Right cardiac atrium (tissue), 5 donors: ENCODE results near the gene STARD3. TPM values are rescaled to one million over a fixed set of nuclear protein-coding genes. Genes with fewer than 3 reads are reported as not detected.

Source experiments
- ATAC-seq, 2 donors: fragments of 200-7000 bp; cut with Tn5 transposase; one replicate each; pipeline versions ENCODE4 v1.8.0 to v1.9.1; 2020; ENCODE audit warnings: moderate library complexity in 2 of 2, mild to moderate bottlenecking in 1 of 2
- DNase-seq, 3 donors: peaks; one replicate each; pipeline ENCODE4 v3.0.0-alpha.2; 2020
- H3K27ac ChIP-seq: one replicate; pipeline ENCODE4 v1.5.1; 2013; ENCODE audit warnings: mild to moderate bottlenecking, low read length, control low read depth, moderate library complexity
- H3K27me3 ChIP-seq: one replicate; pipeline ENCODE4 v1.6.1; 2013; ENCODE audit not compliant: control insufficient read depth, insufficient read depth
- H3K4me1 ChIP-seq: one replicate; pipeline ENCODE4 v1.6.1; 2013; ENCODE audit warnings: low read length; ENCODE audit not compliant: control insufficient read depth, insufficient read depth
- H3K4me3 ChIP-seq: one replicate; pipeline ENCODE4 v1.5.1; 2013; ENCODE audit warnings: low read length, control low read depth
- H3K9me3 ChIP-seq: one replicate; pipeline ENCODE4 v1.6.1; 2013; ENCODE audit warnings: low read length; ENCODE audit not compliant: control insufficient read depth
- WGBS: extraction: QIAGEN DNeasy Blood & Tissue Kit; methylation state at CpG from one replicate; pipeline ENCODE4 v1.1.7; 2013; 5-methylcytosine and 5-hydroxymethylcytosine counted together
- intact Hi-C, 4 donors: fragments of 100-400 bp; cut with DNase I; formaldehyde crosslinking; loops; one replicate each; pipeline versions ENCODE4 v1.11.0 to v1.14.0; 2022 to 2023
- polyA plus RNA-seq: library from polyadenylated mRNA; stranded (reverse); fragments of 200-250 nt; gene quantifications from one replicate; pipeline ENCODE4 v1.2.3, GENCODE V29; 2013
- total RNA-seq, 4 donors: library from RNA; stranded (reverse); fragmentation: NEBNext Ultra II Directional; extraction: Animal tissue kit (Norgen Biotek cat#: 25700); gene quantifications; one replicate each; pipeline ENCODE4 v1.2.1, GENCODE V29; 2021
- donor health status: healthy with polysubstance abuse.
- donor health status: DM: no; HTN: yes; CAD: no.
- donor health status: DM: no; HTN: no; CAD: no.
- donor health status: DM: no; HTN: yes; CAD: no; lungs with severe emphysema.
- donor health status: DM: yes; HTN: yes; CAD: no.

STARD3 gene
- total and polyA plus RNA-seq, 5 donors, result 19.2 to 26.2 (median 22.7) TPM

DNA sequence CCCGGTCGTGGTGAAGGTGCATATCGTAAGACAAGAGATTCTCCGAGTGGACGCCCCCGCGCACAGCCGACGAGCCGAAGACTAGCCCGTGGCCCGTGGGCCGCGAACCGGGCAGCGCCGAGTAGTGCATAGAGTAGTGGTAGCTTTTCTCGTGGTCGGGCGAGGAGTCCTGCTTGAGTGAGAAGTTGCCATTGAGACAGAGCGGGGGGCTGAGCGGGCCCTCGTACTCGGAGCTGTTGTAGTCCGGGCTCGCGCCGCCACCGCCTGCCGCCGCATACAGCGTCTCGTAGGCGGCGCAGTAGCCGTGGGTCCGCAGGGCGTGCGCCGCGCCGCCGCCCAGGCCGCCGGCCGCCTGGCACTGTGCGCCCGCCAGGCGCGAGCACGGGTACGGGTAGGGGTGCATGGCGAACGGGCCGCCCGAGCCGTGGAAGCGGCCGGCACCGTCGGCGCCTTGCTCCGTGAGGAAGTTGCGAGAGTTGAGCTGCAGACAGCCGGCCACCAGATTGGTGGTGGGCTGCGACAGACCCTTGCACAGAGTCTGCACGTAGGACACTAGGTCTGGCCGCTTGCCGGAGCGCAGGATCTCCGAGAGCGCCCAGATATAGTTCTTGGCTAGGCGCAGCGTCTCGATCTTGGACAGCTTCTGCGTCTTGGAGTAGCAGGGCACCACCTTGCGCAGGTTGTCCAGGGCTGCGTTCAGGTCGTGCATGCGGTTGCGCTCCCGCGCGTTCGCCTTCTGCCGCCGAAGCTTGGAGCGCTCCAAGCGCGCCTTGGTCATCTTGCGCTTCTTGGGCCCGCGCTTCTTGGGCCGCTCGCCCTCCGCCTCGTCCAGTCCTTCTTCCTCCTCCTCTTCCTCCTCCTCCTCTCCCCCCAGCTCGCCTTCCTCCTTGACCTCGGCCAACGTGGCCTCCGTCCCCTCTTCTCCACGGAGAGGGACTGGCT is 31.2 kb upstream of the STARD3 start:
- Histone ChIP-seq H3K9me3 (no peaks in the 10 kb centered on the region), H3K4me1 (peaks cover 3% of the 10 kb centered on the region), H3K4me3 (peak overlapping the region; percentile 2), H3K27ac (no peak overlapping the region), H3K27me3 (no peaks in the 10 kb centered on the region)
- DNase-seq, result no peak
- intact Hi-C loops, result no loop called here
- 2% methylated on average over 102 of the region's 102 CpGs for WGBS
- no peak for ATAC-seq

DNA sequence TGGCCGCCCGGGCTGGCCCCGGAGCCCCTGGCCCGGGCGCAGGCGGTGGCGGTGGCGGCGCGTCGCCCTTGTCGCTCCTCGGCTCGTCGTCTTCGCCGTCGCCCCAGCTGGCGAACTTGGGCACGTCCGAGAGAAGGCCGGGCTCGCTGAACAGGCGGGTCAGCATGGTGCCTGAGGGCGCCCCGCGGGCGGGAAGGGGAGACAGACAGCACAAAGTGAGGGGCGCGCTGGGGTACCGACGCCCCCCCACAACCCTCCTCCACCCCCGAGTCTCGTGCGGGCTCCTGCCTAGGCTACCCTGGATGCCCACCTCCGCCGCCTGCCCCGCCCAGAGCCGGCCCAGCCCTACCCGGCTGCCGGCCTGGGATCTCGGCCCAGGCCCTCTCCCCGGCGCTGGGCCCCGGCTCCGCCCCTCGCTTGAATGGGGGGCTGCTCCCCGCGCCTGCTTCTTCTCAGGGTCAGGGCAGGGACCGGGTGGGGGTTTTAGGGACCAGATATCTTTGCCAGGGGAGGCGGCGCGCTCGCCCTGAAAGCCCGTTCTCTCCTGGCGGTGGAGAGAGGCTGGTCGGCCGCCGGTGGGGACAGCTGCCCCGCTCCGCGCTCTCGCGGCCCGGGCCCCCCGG is 30.4 kb upstream of the STARD3 start:
- intact Hi-C loops, result no loop called here
- Histone ChIP-seq H3K27ac (no peak overlapping the region), H3K4me3 (peak overlapping the region; percentile 12), H3K4me1 (peaks cover 3% of the 10 kb centered on the region), H3K9me3 (no peaks in the 10 kb centered on the region), H3K27me3 (no peaks in the 10 kb centered on the region)
- DNase-seq (no peak), ATAC-seq (peak in 1 of 2 donors; percentile 19)
- WGBS, result under 1% methylated on average over 66 of the region's 66 CpGs

DNA sequence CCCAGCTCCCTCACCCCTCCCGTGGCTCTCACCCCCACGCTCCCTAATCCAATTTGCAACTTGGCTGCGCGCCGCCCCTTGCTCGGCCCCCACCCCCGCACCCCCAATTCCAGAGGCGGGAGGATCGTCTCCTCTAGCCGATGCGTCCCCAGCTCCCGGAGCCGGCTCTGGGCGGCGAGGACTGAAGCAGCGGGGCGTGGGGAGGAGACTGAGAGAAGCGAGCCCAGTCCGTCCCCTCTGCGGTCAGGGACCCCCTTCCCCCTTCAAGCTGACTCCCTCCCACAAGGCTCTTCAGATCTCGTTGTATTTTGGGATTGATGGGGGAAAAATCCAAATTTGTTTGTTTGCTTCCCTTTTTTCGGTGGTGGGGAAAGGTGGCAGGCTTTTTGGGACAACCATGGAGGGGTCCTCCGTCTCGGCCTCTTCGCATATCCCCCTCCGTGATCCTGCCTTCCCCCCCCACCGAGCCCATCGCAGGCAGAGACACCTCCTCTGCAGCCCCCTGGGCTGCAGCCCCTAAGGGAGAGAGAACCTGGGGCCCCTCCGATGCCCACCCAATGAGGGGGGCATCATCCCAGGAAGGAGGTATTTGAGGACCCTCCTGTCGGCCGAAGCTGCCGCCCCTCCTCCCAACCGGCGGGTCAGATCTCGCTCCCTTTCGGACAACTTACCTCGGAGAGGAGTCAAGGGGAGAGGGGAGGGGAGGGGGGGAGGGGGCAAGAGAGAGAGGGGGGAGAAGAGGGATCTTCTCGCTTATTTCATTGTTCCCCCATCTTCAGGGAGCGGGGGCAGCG is 29.7 kb upstream of the STARD3 start:
- no peak for DNase-seq
- Histone ChIP-seq H3K4me3 (peak overlapping the region; percentile 12), H3K27me3 (no peaks in the 10 kb centered on the region), H3K9me3 (no peaks in the 10 kb centered on the region), H3K27ac (no peak overlapping the region), H3K4me1 (peaks cover 3% of the 10 kb centered on the region)
- 2% methylated on average over 39 of the region's 40 CpGs for WGBS
- intact Hi-C loops, result no loop called here
- ATAC-seq, result no peak

DNA sequence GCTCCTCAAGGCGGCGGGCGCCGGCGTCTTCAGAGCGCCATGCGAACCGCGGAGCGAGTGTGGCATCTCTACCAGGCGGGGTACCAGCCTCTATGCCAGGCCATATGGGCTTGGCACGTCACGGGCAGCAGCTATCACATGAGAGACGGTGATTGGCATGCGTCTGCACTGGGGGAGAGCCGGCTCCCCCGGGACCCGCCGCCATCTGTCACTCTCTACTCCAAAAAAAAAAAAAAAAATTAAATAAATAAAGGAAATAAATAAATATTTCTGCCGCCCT is 29.2 kb upstream of the STARD3 start, which contains the start of gene NEUROD2:
TSS of gene NEUROD2 (minus strand) at position 70 of the 280 bp plus-strand sequence. CDS start 1,321 bp downstream, outside the sequence.
- H3K27me3 ChIP-seq, result no peaks in the 10 kb centered on the region
- no peak within 1 kb of the TSS for H3K27ac ChIP-seq
- DNase-seq, result no peak
- peak within 1 kb of the TSS; percentile 12 for H3K4me3 ChIP-seq
- no peak for ATAC-seq
- WGBS, result 5% methylated on average over 20 of the region's 20 CpGs
- intact Hi-C loops, result no loop called here
- peaks cover 3% of the 10 kb centered on the region for H3K4me1 ChIP-seq
- H3K9me3 ChIP-seq, result no peaks in the 10 kb centered on the region

DNA sequence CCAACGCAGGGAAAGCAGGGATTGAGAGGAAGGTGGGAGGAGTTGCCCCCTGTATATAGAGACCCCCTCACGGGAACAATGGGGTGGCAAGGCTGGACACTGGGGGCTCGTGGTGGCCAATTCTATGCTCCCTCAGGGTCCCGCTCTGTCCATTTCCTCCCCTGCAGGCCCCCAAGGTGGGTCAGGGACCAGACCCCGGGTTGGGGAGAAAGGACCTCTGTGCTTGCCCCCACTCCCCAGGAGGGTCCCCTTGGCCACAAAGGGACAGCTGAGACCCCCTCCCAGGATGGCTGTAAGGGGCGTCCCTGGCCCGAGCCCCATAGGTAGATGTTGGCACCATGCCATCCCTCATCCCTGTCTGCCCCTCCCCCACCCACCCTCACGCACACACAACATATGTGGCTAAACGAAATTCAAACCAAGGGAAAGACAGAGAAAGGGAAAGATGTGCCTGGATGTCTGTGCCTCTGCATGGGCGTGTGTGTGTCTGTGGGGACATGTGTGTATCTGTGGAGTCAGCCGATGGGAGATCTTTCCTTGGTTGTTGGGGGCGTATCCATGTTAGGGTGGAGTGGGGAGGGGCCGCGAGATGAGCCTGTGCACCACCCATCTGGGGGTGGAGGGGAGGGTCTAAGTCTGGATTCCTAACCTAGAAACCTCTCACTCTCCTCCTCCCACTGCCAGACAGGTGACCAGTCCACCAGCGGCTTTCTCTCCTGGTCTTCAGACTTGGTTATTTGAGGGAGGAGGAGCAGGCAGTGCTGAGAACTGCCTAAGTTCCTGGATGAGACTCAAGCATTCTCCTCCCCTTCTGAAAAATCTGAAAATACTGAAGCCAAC is 28.6 kb upstream of the STARD3 start:
- ATAC-seq (no peak), DNase-seq (no peak)
- WGBS, result 12% methylated on average over 15 of the region's 15 CpGs
- Histone ChIP-seq H3K4me3 (no peak overlapping the region), H3K4me1 (peaks cover 3% of the 10 kb centered on the region), H3K9me3 (no peaks in the 10 kb centered on the region), H3K27me3 (no peaks in the 10 kb centered on the region), H3K27ac (no peak overlapping the region)
- intact Hi-C loops, result no loop called here

DNA sequence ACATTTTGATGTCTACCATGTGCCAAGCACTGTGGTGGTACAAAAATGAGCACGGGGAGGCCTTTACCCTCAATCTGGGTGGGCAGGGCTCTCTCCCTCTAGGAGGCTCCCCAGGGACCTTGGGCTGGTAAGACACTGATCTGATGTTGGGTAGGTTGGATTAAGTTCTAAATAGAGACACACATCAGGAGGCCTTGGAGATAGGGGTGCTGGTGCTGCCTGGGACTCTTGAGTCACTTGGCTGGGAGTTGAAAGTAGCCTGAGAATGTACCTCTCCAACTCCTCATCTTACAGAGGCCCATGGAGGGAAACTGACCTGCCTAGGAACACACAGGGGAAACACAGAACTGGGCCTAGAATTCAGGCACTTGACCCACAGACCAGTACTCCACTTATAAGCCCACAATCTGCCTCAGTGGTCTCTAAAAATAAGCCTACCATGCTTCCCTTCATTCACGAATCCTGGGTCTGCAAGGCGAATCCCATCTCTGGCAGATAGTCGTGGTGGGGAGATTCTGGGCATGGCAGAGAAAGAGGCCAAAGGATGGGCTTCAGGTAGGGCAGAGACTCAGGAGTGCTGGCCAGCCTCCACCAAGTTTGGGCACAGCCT is 27.4 kb upstream of the STARD3 start:
- Histone ChIP-seq H3K27ac (no peak overlapping the region), H3K9me3 (no peaks in the 10 kb centered on the region), H3K4me3 (no peak overlapping the region), H3K4me1 (peaks cover 3% of the 10 kb centered on the region), H3K27me3 (no peaks in the 10 kb centered on the region)
- no peak for ATAC-seq
- DNase-seq, result no peak
- 82% methylated on average over 4 of the region's 4 CpGs for WGBS
- intact Hi-C loops, result no loop called here

DNA sequence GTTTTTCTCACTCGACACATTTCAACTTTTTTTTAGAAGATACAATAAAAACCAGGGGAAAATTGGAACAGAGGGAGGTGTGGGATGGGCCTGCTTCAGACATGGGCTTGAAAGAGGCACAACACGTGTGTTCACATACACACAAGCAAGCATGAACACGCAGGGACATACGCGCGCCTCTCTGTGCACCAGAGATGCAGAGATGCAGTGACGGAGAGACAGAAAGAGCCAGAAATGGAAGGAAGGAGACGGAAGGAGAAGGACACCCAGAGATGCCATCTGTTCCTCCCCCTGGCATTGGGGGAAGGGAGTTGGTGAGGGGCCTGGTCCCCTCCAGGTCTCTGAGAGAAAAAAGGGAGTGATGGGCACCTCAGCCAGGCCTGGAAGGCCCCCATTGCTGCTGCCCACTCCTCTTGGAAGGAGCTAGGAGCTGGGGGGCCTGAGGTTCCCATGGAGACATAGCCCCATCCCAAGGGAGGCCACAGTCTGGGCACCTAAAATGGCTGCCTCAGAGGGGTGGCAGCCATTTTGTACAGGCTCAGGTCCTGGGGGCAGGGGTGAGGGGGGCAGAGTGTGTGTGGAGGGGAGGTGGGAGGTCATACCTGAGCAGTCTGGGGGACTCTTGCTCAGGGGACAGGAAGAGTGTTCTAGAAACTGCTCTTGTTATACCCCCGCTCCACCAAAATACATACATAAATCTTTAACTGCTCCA is 25.4 kb upstream of the STARD3 start:
- ATAC-seq (no peak), DNase-seq (peak in 1 of 3 donors; percentile 1)
- no peaks in the 10 kb centered on the region for H3K4me1 ChIP-seq
- no peaks in the 10 kb centered on the region for H3K27me3 ChIP-seq
- intact Hi-C loops, result no loop called here
- no peak overlapping the region for H3K4me3 ChIP-seq
- H3K9me3 ChIP-seq, result no peaks in the 10 kb centered on the region
- no peak overlapping the region for H3K27ac ChIP-seq
- WGBS, result 83% methylated on average over 9 of the region's 9 CpGs

DNA sequence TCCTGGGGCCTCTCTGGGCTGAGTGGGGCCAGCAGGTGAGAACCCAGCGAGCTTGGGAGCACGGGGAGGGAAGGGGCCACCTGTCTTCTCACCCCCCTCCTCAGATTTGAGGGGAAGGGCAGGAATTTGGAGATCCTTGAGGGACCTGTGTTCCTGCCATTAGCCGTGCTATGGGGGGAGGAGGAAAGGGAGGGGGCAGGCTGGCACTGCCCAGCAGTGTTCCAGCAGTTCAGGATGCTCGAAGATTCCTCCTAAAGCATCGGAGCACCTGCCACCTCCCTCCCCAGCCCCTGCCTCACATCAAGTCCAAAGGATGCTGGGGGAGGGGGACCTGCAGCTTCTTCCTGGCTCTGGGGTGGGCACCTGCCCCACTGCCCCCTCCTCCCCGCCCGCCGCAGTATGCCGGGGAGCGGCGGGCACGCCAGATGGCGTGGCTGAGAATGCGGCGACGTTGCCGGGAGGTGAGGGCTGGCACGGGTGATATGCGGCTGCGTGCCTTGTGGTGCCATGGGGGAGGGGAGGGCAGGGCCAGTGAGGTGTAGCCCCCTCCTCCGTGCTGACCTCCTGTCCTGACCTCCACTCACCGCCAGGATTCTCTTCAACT is 24.6 kb upstream of the STARD3 start:
- DNase-seq, result no peak
- H3K9me3 ChIP-seq, result no peaks in the 10 kb centered on the region
- 74% methylated on average over 22 of the region's 22 CpGs for WGBS
- intact Hi-C loops, result no loop called here
- no peak overlapping the region for H3K27ac ChIP-seq
- H3K4me3 ChIP-seq, result no peak overlapping the region
- H3K4me1 ChIP-seq, result no peaks in the 10 kb centered on the region
- ATAC-seq, result no peak
- no peaks in the 10 kb centered on the region for H3K27me3 ChIP-seq

DNA sequence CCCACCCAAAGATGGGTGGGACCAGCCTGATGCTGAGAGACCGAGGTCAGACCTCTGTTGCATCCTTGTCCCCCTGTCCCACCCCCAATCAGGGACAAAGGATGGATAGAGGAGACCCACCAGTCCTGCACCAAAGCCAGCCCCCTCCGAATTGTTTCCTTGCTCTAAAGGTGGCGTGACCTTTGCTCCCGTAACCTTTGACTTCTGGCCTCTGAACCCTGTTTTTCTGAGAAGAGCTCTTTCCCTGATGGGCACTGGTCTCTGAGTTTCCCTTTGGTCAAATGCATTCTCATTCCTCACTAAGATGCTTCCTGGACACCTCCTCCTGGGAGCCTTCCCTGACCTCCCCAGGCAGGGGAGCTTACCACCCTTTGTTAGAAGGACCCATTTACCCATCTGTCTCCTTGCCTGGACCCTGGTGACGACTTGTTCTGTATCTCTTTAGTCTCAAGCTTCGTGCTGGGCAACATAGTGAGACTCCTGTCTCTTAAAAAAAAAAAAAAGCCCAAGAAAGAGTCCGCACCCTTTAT is 23.9 kb upstream of the STARD3 start:
- 70% methylated on average over 7 of the region's 7 CpGs for WGBS

More for the DNA sequence above, 23.9 kb upstream of the STARD3 start:
- intact Hi-C loops, result no loop called here
- no peaks in the 10 kb centered on the region for H3K27me3 ChIP-seq
- DNase-seq (no peak), ATAC-seq (no peak)
- no peaks in the 10 kb centered on the region for H3K9me3 ChIP-seq
- H3K4me3 ChIP-seq, result no peak overlapping the region
- no peaks in the 10 kb centered on the region for H3K4me1 ChIP-seq
- no peak overlapping the region for H3K27ac ChIP-seq
